GM12873 (cell line): Measurements from ENCODE around the gene HSD17B1.

ENCODE experiments used
- CTCF ChIP-seq: IDR thresholded peaks from 2 replicates; pipeline ENCODE4 v1.5.1; 2012; ENCODE audit warnings: low read depth, mild to moderate bottlenecking, moderate library complexity, low read length, control low read depth; ENCODE audit not compliant: insufficient read depth; ENCODE audit errors: missing control alignments

HSD17B1 gene

GRCh38 chr17:42562388-42563142 is 9.8 kb downstream of the HSD17B1 start:
- no peak for TF ChIP-seq CTCF

GRCh38 chr17:42563143-42563509 is 10.4 kb downstream of the HSD17B1 start:
- TF ChIP-seq CTCF, result no peak

- no peak for TF ChIP-seq CTCF
These were observed 10.8 kb downstream of the HSD17B1 start for GRCh38 chr17:42563543-42563942.

- no peak for TF ChIP-seq CTCF
These were observed 11.2 kb downstream of the HSD17B1 start for GRCh38 chr17:42563950-42564349.

GRCh38 chr17:42564815-42565522 is 12.2 kb downstream of the HSD17B1 start:
- no peak for TF ChIP-seq CTCF

- no peak for TF ChIP-seq CTCF
These were observed 12.9 kb downstream of the HSD17B1 start for GRCh38 chr17:42565523-42566214.

GRCh38 chr17:42566215-42566882 is 13.6 kb downstream of the HSD17B1 start:
- TF ChIP-seq CTCF, result no peak
